CD14-positive monocyte (primary cell): ENCODE results near the gene LIMK1. TPM values are rescaled to one million over a fixed set of nuclear protein-coding genes. Genes with fewer than 3 reads are reported as not detected.

Experiments used
- DNase-seq, 3 donors: peaks; one replicate each; pipeline ENCODE4 v3.0.0-alpha.2; 2011 to 2022
- H2AFZ ChIP-seq: 2 replicates; pipeline ENCODE4 v1.6.0; 2012; ENCODE audit warnings: mild to moderate bottlenecking, low read depth, low read length, inconsistent platforms; ENCODE audit not compliant: insufficient read depth, poor library complexity, severe bottlenecking
- H3K27ac ChIP-seq, 2 donors: 1 replicate in 1 of 2; 2 replicates in 1 of 2; pipeline ENCODE4 v1.5.1; 2012 to 2013; ENCODE audit warnings: low read length in 2 of 2, control low read depth in 1 of 2, inconsistent platforms in 1 of 2, low read depth in 1 of 2, mild to moderate bottlenecking in 1 of 2
- H3K27me3 ChIP-seq, 2 donors: one replicate each; pipeline versions ENCODE4 v1.6.0 to v1.6.1; 2011 to 2013; ENCODE audit warnings: low read length in 2 of 2; ENCODE audit not compliant: control insufficient read depth in 2 of 2, insufficient read depth in 2 of 2
- H3K36me3 ChIP-seq, 2 donors: replicated peaks in 1 of 2; 1 replicate in 1 of 2; 2 replicates in 1 of 2; pipeline versions ENCODE4 v1.5.1 to v1.6.1; 2012 to 2013; ENCODE audit warnings: low read length in 2 of 2, control low read depth in 1 of 2, inconsistent platforms in 1 of 2, mild to moderate bottlenecking in 1 of 2; ENCODE audit not compliant: insufficient read depth in 2 of 2, control insufficient read depth in 1 of 2
- H3K4me1 ChIP-seq, 2 donors: 1 replicate in 1 of 2; 2 replicates in 1 of 2; pipeline versions ENCODE4 v1.5.1 to v1.6.1; 2012 to 2013; ENCODE audit warnings: low read length in 2 of 2, control low read depth in 1 of 2, inconsistent platforms in 1 of 2, mild to moderate bottlenecking in 1 of 2, moderate library complexity in 1 of 2; ENCODE audit not compliant: insufficient read depth in 2 of 2, control insufficient read depth in 1 of 2
- H3K4me2 ChIP-seq: replicated peaks from 2 replicates; pipeline ENCODE3; 2012; ENCODE audit warnings: low read length, moderate library complexity, mild to moderate bottlenecking; ENCODE audit not compliant: poor library complexity, severe bottlenecking; ENCODE audit errors: extremely low read depth
- H3K4me3 ChIP-seq, 3 experiments: fragments of 200-600 bp in 1 of 3; sonication (generic) in 1 of 3; replicated peaks in 1 of 3; 1 replicate in 2 of 3; 2 replicates in 1 of 3; pipeline ENCODE4 v1.5.1; 2011 to 2013; ENCODE audit warnings: low read length in 3 of 3, mild to moderate bottlenecking in 3 of 3, control low read depth in 2 of 3, low read depth in 2 of 3, inconsistent platforms in 1 of 3, moderate library complexity in 1 of 3
- H3K79me2 ChIP-seq: 2 replicates; pipeline ENCODE4 v1.6.0; 2012; ENCODE audit warnings: mild to moderate bottlenecking, control low read depth, inconsistent platforms, low read length, moderate library complexity; ENCODE audit not compliant: insufficient read depth
- H3K9ac ChIP-seq: 2 replicates; pipeline ENCODE4 v1.6.0; 2017; ENCODE audit warnings: low read length, mild to moderate bottlenecking; ENCODE audit not compliant: insufficient read depth, poor library complexity, severe bottlenecking
- H3K9me3 ChIP-seq, 2 donors: replicated peaks in 1 of 2; 1 replicate in 1 of 2; 2 replicates in 1 of 2; pipeline versions ENCODE4 v1.5.1 to v1.6.1; 2012 to 2013; ENCODE audit warnings: low read length in 2 of 2, control low read depth in 1 of 2; ENCODE audit not compliant: control insufficient read depth in 1 of 2, insufficient read depth in 1 of 2
- H4K20me1 ChIP-seq: 2 replicates; pipeline ENCODE4 v1.6.0; 2012; ENCODE audit warnings: mild to moderate bottlenecking, low read length, control low read depth, moderate library complexity; ENCODE audit not compliant: insufficient read depth
- H3K27ac Mint-ChIP-seq, 7 donors: one replicate each; pipeline ENCODE4 v1.8.0; 2020; ENCODE audit warnings: mild to moderate bottlenecking in 7 of 7, mixed read lengths in 7 of 7, moderate library complexity in 6 of 7, inconsistent platforms in 2 of 7
- H3K27me3 Mint-ChIP-seq, 3 donors: one replicate each; pipeline ENCODE4 v1.8.0; 2021 to 2022; ENCODE audit warnings: low read depth in 3 of 3, mild to moderate bottlenecking in 3 of 3, mixed read lengths in 3 of 3, moderate library complexity in 3 of 3, inconsistent platforms in 1 of 3
- H3K36me3 Mint-ChIP-seq, 2 donors: one replicate each; pipeline ENCODE4 v1.8.0; 2020; ENCODE audit warnings: mixed read lengths in 2 of 2, inconsistent platforms in 1 of 2, mild to moderate bottlenecking in 1 of 2
- H3K4me1 Mint-ChIP-seq: one replicate; pipeline ENCODE4 v1.8.0; 2020; ENCODE audit warnings: mild to moderate bottlenecking, mixed read lengths
- H3K4me3 Mint-ChIP-seq, 2 donors: one replicate each; pipeline ENCODE4 v1.8.0; 2020; ENCODE audit warnings: mild to moderate bottlenecking in 2 of 2, mixed read lengths in 2 of 2, moderate library complexity in 1 of 2
- H3K9me3 Mint-ChIP-seq, 7 donors: one replicate each; pipeline ENCODE4 v1.8.0; 2020 to 2022; ENCODE audit warnings: mixed read lengths in 7 of 7, mild to moderate bottlenecking in 6 of 7, moderate library complexity in 6 of 7, inconsistent platforms in 2 of 7
- WGBS: methylation state at CpG from one replicate; pipeline ENCODE4 v1.1.5; 2013; ENCODE audit warnings: missing lambda C conversion rate; ENCODE audit not compliant: insufficient coverage; 5-methylcytosine and 5-hydroxymethylcytosine counted together
- intact Hi-C, 2 donors: fragments of 100-400 bp; cut with micrococcal nuclease; formaldehyde crosslinking; loops; one replicate each; pipeline versions ENCODE4 v1.15.0 to v1.15.1; 2023
- polyA plus RNA-seq, 3 donors: library from polyadenylated mRNA; depleted of rRNA in 1 of 3; unstranded in 2 of 3; stranded (reverse) in 1 of 3; fragments of 300-500 nt in 2 of 3; fragments of >200 nt in 1 of 3; fragmentation: Illumina TruSeq in 2 of 3; gene quantifications; 1 replicate in 2 of 3; 2 replicates in 1 of 3; pipeline ENCODE4 v1.2.3, GENCODE V29; 2012 to 2021
- TF ChIP-seq, protein P1 (sequence below): fragments of 200-600 bp; IDR thresholded peaks from one replicate; pipeline ENCODE4 v1.8.0; 2022; ENCODE audit warnings: antibody characterized with exemption, mild to moderate bottlenecking

Gene LIMK1
- polyA plus RNA-seq, 3 donors = 12.6 to 30.2 (median 13.9) TPM

DNA sequence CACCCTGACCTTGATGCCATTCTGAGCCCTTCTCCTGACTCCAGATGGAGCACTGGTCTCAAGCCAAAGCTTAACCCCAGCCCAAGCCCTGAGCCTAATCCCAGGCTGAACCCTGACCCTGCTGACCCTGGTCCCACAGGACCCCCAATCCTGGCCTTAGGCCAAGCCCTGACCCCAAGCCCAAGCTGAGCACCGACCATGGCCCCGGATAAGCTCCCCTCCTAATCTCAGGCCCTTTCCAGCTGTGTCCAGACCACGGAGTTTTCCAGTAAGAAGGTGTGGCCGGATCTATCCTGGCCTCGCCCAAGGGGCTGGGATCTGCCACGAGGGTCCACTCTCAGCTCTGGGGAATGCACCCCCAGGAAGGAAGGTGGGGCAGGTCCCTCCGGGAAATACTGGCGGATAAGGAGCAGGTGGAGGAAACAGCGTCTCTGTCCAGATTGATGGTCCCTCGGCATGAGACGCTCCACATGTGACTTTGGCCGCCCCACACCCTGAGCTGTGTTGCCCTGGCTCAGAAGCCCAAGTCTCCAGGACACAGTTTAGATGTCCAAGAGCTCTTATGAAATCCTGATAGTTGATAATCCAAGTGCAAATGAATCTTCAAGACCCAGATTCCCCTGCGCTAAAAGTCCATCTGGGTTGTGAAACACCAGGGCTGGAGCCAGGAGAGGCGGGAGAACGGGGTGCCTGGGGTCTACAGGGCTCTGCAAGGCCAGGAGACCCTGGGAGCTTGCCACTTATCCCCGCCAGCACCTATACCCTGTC, 45.2 kb upstream of the LIMK1 start:
- no peak overlapping the region for H3K4me3 Mint-ChIP-seq
- TF ChIP-seq, protein P1, sequence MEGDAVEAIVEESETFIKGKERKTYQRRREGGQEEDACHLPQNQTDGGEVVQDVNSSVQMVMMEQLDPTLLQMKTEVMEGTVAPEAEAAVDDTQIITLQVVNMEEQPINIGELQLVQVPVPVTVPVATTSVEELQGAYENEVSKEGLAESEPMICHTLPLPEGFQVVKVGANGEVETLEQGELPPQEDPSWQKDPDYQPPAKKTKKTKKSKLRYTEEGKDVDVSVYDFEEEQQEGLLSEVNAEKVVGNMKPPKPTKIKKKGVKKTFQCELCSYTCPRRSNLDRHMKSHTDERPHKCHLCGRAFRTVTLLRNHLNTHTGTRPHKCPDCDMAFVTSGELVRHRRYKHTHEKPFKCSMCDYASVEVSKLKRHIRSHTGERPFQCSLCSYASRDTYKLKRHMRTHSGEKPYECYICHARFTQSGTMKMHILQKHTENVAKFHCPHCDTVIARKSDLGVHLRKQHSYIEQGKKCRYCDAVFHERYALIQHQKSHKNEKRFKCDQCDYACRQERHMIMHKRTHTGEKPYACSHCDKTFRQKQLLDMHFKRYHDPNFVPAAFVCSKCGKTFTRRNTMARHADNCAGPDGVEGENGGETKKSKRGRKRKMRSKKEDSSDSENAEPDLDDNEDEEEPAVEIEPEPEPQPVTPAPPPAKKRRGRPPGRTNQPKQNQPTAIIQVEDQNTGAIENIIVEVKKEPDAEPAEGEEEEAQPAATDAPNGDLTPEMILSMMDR = no peak
- no peaks in the 10 kb centered on the region for H3K36me3 Mint-ChIP-seq
- Histone ChIP-seq H3K4me2 (no peak overlapping the region), H3K9ac (no peak overlapping the region), H3K79me2 (no peaks in the 10 kb centered on the region), H4K20me1 (no peaks in the 10 kb centered on the region), H3K36me3 (no peaks in the 10 kb centered on the region), H2AFZ (no peak overlapping the region), H3K9me3 (no peaks in the 10 kb centered on the region), H3K27me3 (no peaks in the 10 kb centered on the region), H3K27ac (no peak overlapping the region), H3K4me3 (no peak overlapping the region), H3K4me1 (no peaks in the 10 kb centered on the region)
- H3K9me3 Mint-ChIP-seq = peaks cover 0 to 2% (median 0%) of the 10 kb centered on the region in 7 donors
- WGBS = 86% methylated on average over 14 of the region's 16 CpGs
- peaks cover 6 to 7% (median 6%) of the 10 kb centered on the region in 3 donors for H3K27me3 Mint-ChIP-seq
- H3K27ac Mint-ChIP-seq = no peak overlapping the region
- no peak for DNase-seq
- H3K4me1 Mint-ChIP-seq = no peaks in the 10 kb centered on the region
- intact Hi-C loops = no loop called here

DNA sequence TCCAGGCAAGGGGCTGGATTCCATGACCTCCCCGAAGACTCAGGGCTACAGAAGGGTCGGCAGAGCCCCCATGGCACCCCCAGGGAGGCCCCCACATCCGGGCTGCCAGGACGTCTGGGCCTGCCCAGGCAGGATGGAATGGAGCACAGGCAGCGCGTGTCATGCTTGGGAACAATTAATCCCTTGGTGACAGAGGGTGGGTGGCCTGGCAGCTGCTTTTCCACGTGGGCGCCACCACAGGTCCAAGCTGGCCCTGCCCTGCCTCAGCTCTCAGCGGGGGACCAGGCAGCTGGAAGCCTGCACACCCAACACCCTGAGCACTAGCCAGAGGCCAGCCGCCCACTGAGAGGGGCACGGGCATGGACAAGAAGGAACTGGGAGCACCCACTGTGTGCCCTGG, 44.3 kb upstream of the LIMK1 start:
- Histone ChIP-seq H3K9me3 (no peaks in the 10 kb centered on the region), H3K9ac (no peak overlapping the region), H3K36me3 (no peaks in the 10 kb centered on the region), H3K4me1 (no peaks in the 10 kb centered on the region), H4K20me1 (no peaks in the 10 kb centered on the region), H3K27me3 (no peaks in the 10 kb centered on the region), H3K4me2 (no peak overlapping the region), H3K27ac (no peak overlapping the region), H3K4me3 (no peak overlapping the region), H2AFZ (no peak overlapping the region), H3K79me2 (no peaks in the 10 kb centered on the region)
- Mint-ChIP-seq H3K4me3 (no peak overlapping the region), H3K36me3 (no peaks in the 10 kb centered on the region), H3K27ac (no peak overlapping the region), H3K27me3 (peaks cover 6 to 8% (median 7%) of the 10 kb centered on the region in 3 donors), H3K4me1 (no peaks in the 10 kb centered on the region), H3K9me3 (peaks cover 0 to 2% (median 0%) of the 10 kb centered on the region in 7 donors)
- 93% methylated on average over 11 of the region's 11 CpGs for WGBS
- DNase-seq = no peak
- intact Hi-C loops = no loop called here
- TF ChIP-seq, protein P1 = no peak
